GM12874 (cell line): ENCODE measurements around the gene TMEM74B.

Experiments
- CTCF ChIP-seq: IDR thresholded peaks from 2 replicates; pipeline ENCODE4 v1.5.1; 2011; ENCODE audit warnings: low read depth, mild to moderate bottlenecking, control low read depth, low read length, moderate library complexity; ENCODE audit not compliant: insufficient read depth

The TMEM74B gene

GRCh38 chr20:1184638-1185315 lies at the start of gene TMEM74B:
TSS of gene TMEM74B (minus strand) at chr20:1184981. CDS start at chr20:1183801, 1,180 bp downstream.
- TF ChIP-seq CTCF = no peak

GRCh38 chr20:1232286-1233111 lies 47.7 kb upstream of the TMEM74B start:
- no peak for TF ChIP-seq CTCF

GRCh38 chr20:1229541-1229940 lies 44.8 kb upstream of the TMEM74B start:
- no peak for TF ChIP-seq CTCF

- no peak for TF ChIP-seq CTCF
Observed at GRCh38 chr20:1225783-1226654, 41.2 kb upstream of the TMEM74B start, which contains the start of gene RAD21L1. TSS of gene RAD21L1 (plus strand) at chr20:1226044. CDS start at chr20:1228454, 2,410 bp downstream.

GRCh38 chr20:1225263-1225782 lies 40.5 kb upstream of the TMEM74B start:
- no peak for TF ChIP-seq CTCF

- TF ChIP-seq CTCF = no peak
Observed at GRCh38 chr20:1224205-1224890, 39.6 kb upstream of the TMEM74B start.
